WTC11 (cell line): ENCODE measurements around the gene PARL. TPM values are rescaled to one million over a fixed set of nuclear protein-coding genes. Genes with fewer than 3 reads are reported as not detected.

ENCODE experiments used
- ATAC-seq: fragments of 200-7000 bp; cut with Tn5 transposase; 2 replicates; pipeline ENCODE4 v1.10.0; 2021; ENCODE audit warnings: mild to moderate bottlenecking, moderate library complexity
- CTCF ChIA-PET: fragments of 300-600 bp; sonication (Branson Sonifier 250); formaldehyde crosslinking; loops from one replicate; lab custom pipeline; 2021; ENCODE audit warnings: antibody characterized with exemption; lab: Charles Lee
- POLR2A ChIA-PET: fragments of 350-600 bp; sonication (Branson Sonifier 250); formaldehyde crosslinking; loops from one replicate; lab custom pipeline; 2021; ENCODE audit warnings: antibody characterized with exemption; lab: Charles Lee
- DNase-seq: peaks from one replicate; pipeline ENCODE4 v3.0.0; 2021; ENCODE audit warnings: low spot score
- H3K27ac Mint-ChIP-seq: 2 replicates; pipeline ENCODE4 v1.8.0; 2021; ENCODE audit warnings: mixed read lengths
- H3K27me3 Mint-ChIP-seq: 2 replicates; pipeline ENCODE4 v1.8.0; 2021; ENCODE audit warnings: low read depth, mild to moderate bottlenecking, moderate library complexity, mixed read lengths
- H3K36me3 Mint-ChIP-seq: 2 replicates; pipeline ENCODE4 v1.8.0; 2021; ENCODE audit warnings: mixed read lengths
- H3K4me1 Mint-ChIP-seq: 2 replicates; pipeline ENCODE4 v1.8.0; 2022; ENCODE audit warnings: mixed read lengths
- H3K4me3 Mint-ChIP-seq: 2 replicates; pipeline ENCODE4 v1.8.0; 2021; ENCODE audit warnings: mild to moderate bottlenecking, moderate library complexity, mixed read lengths
- H3K9me3 Mint-ChIP-seq: 2 replicates; pipeline ENCODE4 v1.8.0; 2021; ENCODE audit warnings: mixed read lengths
- ARID4B ChIP-seq: sonication (generic); formaldehyde crosslinking; IDR thresholded peaks from 2 replicates; pipeline ENCODE4 v1.8.0; 2023; ENCODE audit warnings: missing genetic modification reagents, mild to moderate bottlenecking, borderline replicate concordance
- ATF1 ChIP-seq: sonication (generic); formaldehyde crosslinking; IDR thresholded peaks from 2 replicates; pipeline ENCODE4 v1.8.1; 2023; ENCODE audit warnings: mild to moderate bottlenecking, moderate library complexity, missing genetic modification reagents
- CDX4 ChIP-seq: fragments of 250-450 bp; sonication (Bioruptor Pico); IDR thresholded peaks from 2 replicates; pipeline ENCODE4 v1.9.0; 2021; ENCODE audit warnings: moderate library complexity, mild to moderate bottlenecking, inconsistent platforms, borderline replicate concordance
- ESRRA ChIP-seq: sonication (generic); formaldehyde crosslinking; IDR thresholded peaks from 2 replicates; pipeline ENCODE4 v1.8.1; 2022; ENCODE audit warnings: mild to moderate bottlenecking, missing genetic modification reagents, borderline replicate concordance
- FOXK1 ChIP-seq: sonication (generic); formaldehyde crosslinking; IDR thresholded peaks from 2 replicates; pipeline ENCODE4 v1.8.0; 2022; ENCODE audit warnings: mild to moderate bottlenecking, moderate library complexity, missing genetic modification reagents
- GABPB1 ChIP-seq: sonication (generic); formaldehyde crosslinking; IDR thresholded peaks from 2 replicates; pipeline ENCODE4 v1.8.1; 2023; ENCODE audit warnings: mild to moderate bottlenecking, missing genetic modification reagents
- GTF2I ChIP-seq: fragments of 250-450 bp; sonication (Bioruptor Pico); conservative IDR thresholded peaks from 2 replicates; pipeline ENCODE4 v1.4.0; 2021; ENCODE audit warnings: mild to moderate bottlenecking
- MLX ChIP-seq: sonication (generic); formaldehyde crosslinking; IDR thresholded peaks from 2 replicates; pipeline ENCODE4 v1.8.1; 2023; ENCODE audit warnings: mild to moderate bottlenecking, missing genetic modification reagents, moderate library complexity
- NFE2L1 ChIP-seq: sonication (generic); formaldehyde crosslinking; IDR thresholded peaks from 2 replicates; pipeline ENCODE4 v1.8.1; 2023; ENCODE audit warnings: missing genetic modification reagents
- OVOL2 ChIP-seq: fragments of 250-450 bp; sonication (Bioruptor Pico); IDR thresholded peaks from 2 replicates; pipeline ENCODE4 v1.9.0; 2021; ENCODE audit warnings: mild to moderate bottlenecking, borderline replicate concordance
- PREB ChIP-seq: sonication (generic); formaldehyde crosslinking; IDR thresholded peaks from 2 replicates; pipeline ENCODE4 v1.8.1; 2022; ENCODE audit warnings: mild to moderate bottlenecking, missing genetic modification reagents, moderate library complexity, borderline replicate concordance
- RELA ChIP-seq: sonication (generic); formaldehyde crosslinking; IDR thresholded peaks from 2 replicates; pipeline ENCODE4 v1.8.1; 2022; ENCODE audit warnings: missing genetic modification reagents, mild to moderate bottlenecking, borderline replicate concordance
- SP1 ChIP-seq: sonication (generic); formaldehyde crosslinking; conservative IDR thresholded peaks from 2 replicates; pipeline ENCODE4 v1.8.1; 2022; ENCODE audit warnings: missing genetic modification reagents
- ZNF121 ChIP-seq: sonication (generic); formaldehyde crosslinking; IDR thresholded peaks from 2 replicates; pipeline ENCODE4 v1.8.0; 2023; ENCODE audit warnings: missing genetic modification reagents
- ZNF138 ChIP-seq: sonication (generic); formaldehyde crosslinking; conservative IDR thresholded peaks from 2 replicates; pipeline ENCODE4 v1.8.1; 2022; ENCODE audit warnings: mild to moderate bottlenecking, moderate library complexity, missing genetic modification reagents
- ZNF317 ChIP-seq: sonication (generic); formaldehyde crosslinking; IDR thresholded peaks from 2 replicates; pipeline ENCODE4 v1.8.1; 2023; ENCODE audit warnings: low read depth, mild to moderate bottlenecking, moderate library complexity, missing genetic modification reagents, borderline replicate concordance
- ZNF416 ChIP-seq: fragments of 250-450 bp; sonication (Bioruptor Pico); IDR thresholded peaks from 2 replicates; pipeline ENCODE4 v1.9.0; 2021; ENCODE audit warnings: mild to moderate bottlenecking, inconsistent platforms
- ZSCAN18 ChIP-seq: fragments of 250-450 bp; sonication (Bioruptor Pico); IDR thresholded peaks from 2 replicates; pipeline ENCODE4 v2.1.2; 2022; ENCODE audit warnings: mild to moderate bottlenecking, moderate library complexity
- total RNA-seq: library from RNA; stranded (reverse); gene quantifications from 3 replicates; pipeline ENCODE4 v1.2.3, GENCODE V29; 2021

The PARL gene
- total RNA-seq, 1 experiment from 2014 or later = 93.5 TPM

GRCh38 chr3:183808355-183808754 lies 76.3 kb downstream of the PARL start (continued):
- TF ChIP-seq ZSCAN18 (CRISPR knock-in tag) (no peak), RELA (no peak), CDX4 (CRISPR knock-in tag) (no peak), OVOL2 (CRISPR knock-in tag) (no peak)

- Mint-ChIP-seq H3K4me3 (no peak overlapping the region), H3K27ac (no peak overlapping the region), H3K27me3 (no peaks in the 10 kb centered on the region), H3K9me3 (no peaks in the 10 kb centered on the region), H3K36me3 (peaks cover 84% of the 10 kb centered on the region), H3K4me1 (no peaks in the 10 kb centered on the region)
- no peak for DNase-seq
- CTCF ChIA-PET = no interaction called here
- TF ChIP-seq ZNF317 (CRISPR knock-in tag) (no peak), GTF2I (no peak), ATF1 (CRISPR knock-in tag) (no peak), ZNF121 (CRISPR knock-in tag) (no peak), ZNF416 (CRISPR knock-in tag) (no peak), NFE2L1 (CRISPR knock-in tag) (no peak), OVOL2 (CRISPR knock-in tag) (no peak)
- POLR2A ChIA-PET = no interaction called here
- no peak for ATAC-seq
Measured at GRCh38 chr3:183807881-183808280, 76.8 kb downstream of the PARL start.

- no peak for ATAC-seq
- H3K9me3 Mint-ChIP-seq = no peaks in the 10 kb centered on the region
- TF ChIP-seq PREB (CRISPR knock-in tag) (no peak), MLX (CRISPR knock-in tag) (no peak), ZNF138 (CRISPR knock-in tag) (no peak)
- TF ChIP-seq, all 79 proteins: peak for 0
- Mint-ChIP-seq H3K27ac (no peak overlapping the region), H3K4me3 (no peak overlapping the region), H3K4me1 (no peaks in the 10 kb centered on the region), H3K36me3 (peaks cover 85% of the 10 kb centered on the region), H3K27me3 (no peaks in the 10 kb centered on the region)
- DNase-seq = no peak
- CTCF ChIA-PET = interaction anchor here (0.6 kb wide), 1 partner anchor 11 kb away, joined by 3 read pairs; no protein-coding TSS in a partner anchor
- POLR2A ChIA-PET = no interaction called here
Measured at GRCh38 chr3:183807209-183807728, 77.4 kb downstream of the PARL start.

GRCh38 chr3:183802989-183803388 lies 81.7 kb downstream of the PARL start:
- TF ChIP-seq ZNF317 (CRISPR knock-in tag) (no peak), FOXK1 (CRISPR knock-in tag) (no peak)
- Mint-ChIP-seq H3K36me3 (peaks cover 86% of the 10 kb centered on the region), H3K27me3 (no peaks in the 10 kb centered on the region), H3K27ac (no peak overlapping the region), H3K4me3 (no peak overlapping the region), H3K9me3 (no peaks in the 10 kb centered on the region), H3K4me1 (no peaks in the 10 kb centered on the region)
- DNase-seq = no peak
- POLR2A ChIA-PET = no interaction called here
- CTCF ChIA-PET = no interaction called here
- ATAC-seq = no peak

- POLR2A ChIA-PET = no interaction called here
- no peak for ATAC-seq
- DNase-seq = no peak
- H3K27ac Mint-ChIP-seq = no peak overlapping the region
- CTCF ChIA-PET = no interaction called here
- H3K27me3 Mint-ChIP-seq = no peaks in the 10 kb centered on the region
- peaks cover 80% of the 10 kb centered on the region for H3K36me3 Mint-ChIP-seq
- no peaks in the 10 kb centered on the region for H3K9me3 Mint-ChIP-seq
- no peaks in the 10 kb centered on the region for H3K4me1 Mint-ChIP-seq
- no peak overlapping the region for H3K4me3 Mint-ChIP-seq
- no peak for TF ChIP-seq ESRRA
- TF ChIP-seq NFE2L1 (CRISPR knock-in tag) = no peak
- no peak for TF ChIP-seq ARID4B (CRISPR knock-in tag)
- TF ChIP-seq RELA = no peak
- TF ChIP-seq GABPB1 = no peak
- no peak for TF ChIP-seq SP1 (CRISPR knock-in tag)
Measured at GRCh38 chr3:183801601-183802000, 83.1 kb downstream of the PARL start.
